ENCODE results near the gene ZFP91. TPM values are rescaled to one million over a fixed set of nuclear protein-coding genes. Genes with fewer than 3 reads are reported as not detected.
A peak's percentile ranks its signal among the peaks of the same experiment; 100 is the strongest.

Gene ZFP91, protein sequence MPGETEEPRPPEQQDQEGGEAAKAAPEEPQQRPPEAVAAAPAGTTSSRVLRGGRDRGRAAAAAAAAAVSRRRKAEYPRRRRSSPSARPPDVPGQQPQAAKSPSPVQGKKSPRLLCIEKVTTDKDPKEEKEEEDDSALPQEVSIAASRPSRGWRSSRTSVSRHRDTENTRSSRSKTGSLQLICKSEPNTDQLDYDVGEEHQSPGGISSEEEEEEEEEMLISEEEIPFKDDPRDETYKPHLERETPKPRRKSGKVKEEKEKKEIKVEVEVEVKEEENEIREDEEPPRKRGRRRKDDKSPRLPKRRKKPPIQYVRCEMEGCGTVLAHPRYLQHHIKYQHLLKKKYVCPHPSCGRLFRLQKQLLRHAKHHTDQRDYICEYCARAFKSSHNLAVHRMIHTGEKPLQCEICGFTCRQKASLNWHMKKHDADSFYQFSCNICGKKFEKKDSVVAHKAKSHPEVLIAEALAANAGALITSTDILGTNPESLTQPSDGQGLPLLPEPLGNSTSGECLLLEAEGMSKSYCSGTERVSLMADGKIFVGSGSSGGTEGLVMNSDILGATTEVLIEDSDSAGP
- total RNA-seq (10 to 100 TPM; 39.4 to 54.2 (median 50.2) TPM), polyA plus RNA-seq (10 to 100 TPM in 2 of 3 donors, 1 to 10 TPM in 1; 6.6 to 58.1 (median 13.8) TPM)
- long read RNA-seq, donor 1, full-length matches to known transcripts, result 1 of 1 reads
- long read RNA-seq, donor 1, partial matches to known transcripts, result 0 of 1 reads
- long read RNA-seq, donor 1, other reads (novel, unspliced or antisense), result 0 of 1 reads
- long read RNA-seq, donor 2, full-length matches to known transcripts, result 1 of 1 reads
- long read RNA-seq, donor 2, partial matches to known transcripts, result 0 of 1 reads
- long read RNA-seq, donor 2, other reads (novel, unspliced or antisense), result 0 of 1 reads
- long read RNA-seq, donor 3, full-length matches to known transcripts, result 3 of 3 reads
- long read RNA-seq, donor 3, partial matches to known transcripts, result 0 of 3 reads
- long read RNA-seq, donor 3, other reads (novel, unspliced or antisense), result 0 of 3 reads
- long read RNA-seq, donor 4, partial matches to known transcripts, result 1 of 1 reads
- long read RNA-seq, donor 4, other reads (novel, unspliced or antisense), result 0 of 1 reads
- long read RNA-seq, donor 5, full-length matches to known transcripts, result 11 of 13 reads
- long read RNA-seq, donor 5, partial matches to known transcripts, result 1 of 13 reads
- long read RNA-seq, donor 5, other reads (novel, unspliced or antisense), result 1 of 13 reads
- long read RNA-seq, donor 6, partial matches to known transcripts, result 0 of 1 reads
- long read RNA-seq, donor 6, other reads (novel, unspliced or antisense), result 1 of 1 reads
- long read RNA-seq, donor 7, full-length matches to known transcripts, result 1 of 1 reads
- long read RNA-seq, donor 7, partial matches to known transcripts, result 0 of 1 reads
- long read RNA-seq, donor 7, other reads (novel, unspliced or antisense), result 0 of 1 reads
- long read RNA-seq, donor 8, full-length matches to known transcripts, result 3 of 8 reads
- long read RNA-seq, donor 8, partial matches to known transcripts, result 5 of 8 reads
- long read RNA-seq, donor 8, other reads (novel, unspliced or antisense), result 0 of 8 reads
- long read RNA-seq, donor 9, full-length matches to known transcripts, result 2 of 2 reads
- long read RNA-seq, donor 9, partial matches to known transcripts, result 0 of 2 reads
- long read RNA-seq, donor 9, other reads (novel, unspliced or antisense), result 0 of 2 reads
- long read RNA-seq, donor 10, full-length matches to known transcripts, result 5 of 10 reads
- long read RNA-seq, donor 10, partial matches to known transcripts, result 5 of 10 reads
- long read RNA-seq, donor 10, other reads (novel, unspliced or antisense), result 0 of 10 reads

GRCh38 chr11:58578635-58579191, at the start of gene ZFP91:
ZFP91 (plus strand) TSS chr11:58579063; CDS start chr11:58579282, 219 bp downstream.
- DNase-seq, result peak; percentile 98 to 99 (median 99)
- 0 to 1% (median 0%) methylated on average over 8 to 50 of the region's 51 CpGs for WGBS, 4 donors
- H3K9me3 ChIP-seq (replicated peaks in 1 of 3), result no peaks in the 10 kb centered on the region
- intact Hi-C loops (cut with DNase I), result no loop called here
- H3K4me3 ChIP-seq, result peak within 1 kb of the TSS; percentile 76 to 98 (median 90)
- H3K36me3 ChIP-seq (replicated peaks in 1 of 2), result no peaks in the 10 kb centered on the region
- peak; percentile 73 for TF ChIP-seq POLR2A (IDR thresholded peaks at IDR 0.05)
- TF ChIP-seq, protein P1, sequence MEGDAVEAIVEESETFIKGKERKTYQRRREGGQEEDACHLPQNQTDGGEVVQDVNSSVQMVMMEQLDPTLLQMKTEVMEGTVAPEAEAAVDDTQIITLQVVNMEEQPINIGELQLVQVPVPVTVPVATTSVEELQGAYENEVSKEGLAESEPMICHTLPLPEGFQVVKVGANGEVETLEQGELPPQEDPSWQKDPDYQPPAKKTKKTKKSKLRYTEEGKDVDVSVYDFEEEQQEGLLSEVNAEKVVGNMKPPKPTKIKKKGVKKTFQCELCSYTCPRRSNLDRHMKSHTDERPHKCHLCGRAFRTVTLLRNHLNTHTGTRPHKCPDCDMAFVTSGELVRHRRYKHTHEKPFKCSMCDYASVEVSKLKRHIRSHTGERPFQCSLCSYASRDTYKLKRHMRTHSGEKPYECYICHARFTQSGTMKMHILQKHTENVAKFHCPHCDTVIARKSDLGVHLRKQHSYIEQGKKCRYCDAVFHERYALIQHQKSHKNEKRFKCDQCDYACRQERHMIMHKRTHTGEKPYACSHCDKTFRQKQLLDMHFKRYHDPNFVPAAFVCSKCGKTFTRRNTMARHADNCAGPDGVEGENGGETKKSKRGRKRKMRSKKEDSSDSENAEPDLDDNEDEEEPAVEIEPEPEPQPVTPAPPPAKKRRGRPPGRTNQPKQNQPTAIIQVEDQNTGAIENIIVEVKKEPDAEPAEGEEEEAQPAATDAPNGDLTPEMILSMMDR (IDR thresholded peaks at IDR 0.05), result peak in 3 of 6 experiments; percentile 9 to 37 (median 23)
- H3K27ac ChIP-seq, result peak within 1 kb of the TSS; percentile 97 to 100 (median 99)
- no peaks in the 10 kb centered on the region for H3K27me3 ChIP-seq
- H3K4me1 ChIP-seq (replicated peaks in 1 of 2), result peaks cover 25 to 73% of the 10 kb centered on the region in 2 donors

DNA sequence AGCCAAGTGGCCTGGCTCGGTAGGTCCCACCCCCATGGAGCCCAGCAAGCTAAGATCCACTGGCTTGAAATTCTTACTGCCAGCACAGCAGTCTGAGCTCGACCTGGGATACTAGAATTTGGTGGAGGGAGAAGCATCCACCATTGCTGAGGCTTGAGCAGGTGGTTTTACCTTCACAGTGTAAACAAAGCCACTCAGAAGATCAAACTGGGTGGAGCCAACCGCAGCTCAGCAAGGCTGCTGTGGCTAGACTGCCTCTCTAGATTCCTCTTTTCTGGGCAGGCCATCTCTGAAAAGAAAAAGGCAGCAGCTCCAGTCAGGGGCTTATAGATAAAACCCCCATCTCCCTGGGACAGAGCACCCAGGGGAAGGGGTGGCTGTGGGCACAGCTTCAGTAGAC, 48.6 kb upstream of the ZFP91 start:
- WGBS, 4 donors, result 90 to 91% (median 91%) methylated on average over 3 of the region's 3 CpGs
- intact Hi-C loops (cut with DNase I), result no loop called here
- no peak overlapping the region for H3K4me3 ChIP-seq
- no peak for DNase-seq
- TF ChIP-seq, protein P1 (IDR thresholded peaks at IDR 0.05), result no peak
- TF ChIP-seq POLR2A (IDR thresholded peaks at IDR 0.05), result no peak
- H3K27ac ChIP-seq, result no peak overlapping the region
- H3K36me3 ChIP-seq (replicated peaks in 1 of 2), result peaks cover 0 to 10% of the 10 kb centered on the region in 2 donors
- H3K27me3 ChIP-seq, result no peaks in the 10 kb centered on the region
- H3K4me1 ChIP-seq (replicated peaks in 1 of 2), result no peaks in the 10 kb centered on the region
- no peaks in the 10 kb centered on the region for H3K9me3 ChIP-seq (replicated peaks in 1 of 3)

DNA sequence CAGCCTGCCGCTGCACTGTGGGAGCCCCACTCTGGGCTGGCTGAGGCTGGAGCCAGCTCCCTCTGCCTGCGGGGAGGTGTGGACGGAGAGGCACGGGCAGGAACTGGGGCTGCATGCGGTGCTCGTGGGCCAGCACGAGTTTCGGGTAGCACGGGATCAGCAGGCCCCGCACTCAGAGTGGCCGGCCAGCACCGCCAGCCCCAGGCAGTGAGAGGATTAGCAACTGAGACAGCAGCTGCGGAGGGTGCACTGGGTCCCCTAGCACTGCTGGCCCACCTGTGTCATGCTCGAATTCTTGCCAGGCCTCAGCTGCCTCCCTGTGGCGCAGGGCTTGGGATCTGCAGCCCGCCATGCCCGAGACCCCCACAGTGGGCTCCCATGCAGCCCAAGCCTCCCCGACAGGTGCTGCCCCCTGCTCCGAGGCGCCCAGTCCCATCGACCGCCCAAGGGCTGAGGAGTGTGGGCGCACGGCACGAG, 47.0 kb upstream of the ZFP91 start:
- TF ChIP-seq POLR2A (IDR thresholded peaks at IDR 0.05), result no peak
- TF ChIP-seq, protein P1 (IDR thresholded peaks at IDR 0.05), result no peak
- H3K4me1 ChIP-seq (replicated peaks in 1 of 2), result no peaks in the 10 kb centered on the region
- no peak for DNase-seq
- H3K36me3 ChIP-seq (replicated peaks in 1 of 2), result peaks cover 0 to 10% of the 10 kb centered on the region in 2 donors
- 93 to 100% (median 96%) methylated on average over 4 to 25 of the region's 25 CpGs for WGBS, 4 donors
- H3K4me3 ChIP-seq, result no peak overlapping the region
- H3K9me3 ChIP-seq (replicated peaks in 1 of 3), result no peaks in the 10 kb centered on the region
- no peak overlapping the region for H3K27ac ChIP-seq
- intact Hi-C loops (cut with DNase I), result no loop called here
- no peaks in the 10 kb centered on the region for H3K27me3 ChIP-seq

Measured in adrenal gland (tissue), 19 donors.